ENCODE results near the gene FGA.

GRCh38 chr4:154582723-154583122 lies 7.8 kb downstream of the FGA start:
- no peak for TF ChIP-seq CREB5 (CRISPR knock-in tag; IDR thresholded peaks at IDR 0.05; ENCODE audit: low read depth)
- TF ChIP-seq ZFP30 (CRISPR knock-in tag; IDR thresholded peaks at IDR 0.05), result no peak
- TF ChIP-seq OSR1 (CRISPR knock-in tag; IDR thresholded peaks at IDR 0.05), result no peak
- no peak for TF ChIP-seq GLIS3 (CRISPR knock-in tag; IDR thresholded peaks at IDR 0.05)
- no peak for TF ChIP-seq PATZ1 (CRISPR knock-in tag; IDR thresholded peaks at IDR 0.05; ENCODE audit: borderline replicate concordance)
- no peak for TF ChIP-seq ZFP3 (CRISPR knock-in tag; IDR thresholded peaks at IDR 0.05)
- no peak for TF ChIP-seq ZC3H10 (CRISPR knock-in tag; IDR thresholded peaks at IDR 0.05)
- TF ChIP-seq CSRNP3 (CRISPR knock-in tag; IDR thresholded peaks at IDR 0.05), result no peak
- no peak for TF ChIP-seq SNAI2 (CRISPR knock-in tag; IDR thresholded peaks at IDR 0.05)
- no peak for TF ChIP-seq CSDC2 (CRISPR knock-in tag; IDR thresholded peaks at IDR 0.05)
- TF ChIP-seq ZNF8 (CRISPR knock-in tag; IDR thresholded peaks at IDR 0.05), result no peak
- TF ChIP-seq TOX (CRISPR knock-in tag; IDR thresholded peaks at IDR 0.05; ENCODE audit: borderline replicate concordance), result no peak

Data from SK-N-SH treated with all-trans-retinoic acid at 6 μM for 48 hours (cell line).